Measurements from ENCODE around the gene PHF2.

PHF2 gene

DNA sequence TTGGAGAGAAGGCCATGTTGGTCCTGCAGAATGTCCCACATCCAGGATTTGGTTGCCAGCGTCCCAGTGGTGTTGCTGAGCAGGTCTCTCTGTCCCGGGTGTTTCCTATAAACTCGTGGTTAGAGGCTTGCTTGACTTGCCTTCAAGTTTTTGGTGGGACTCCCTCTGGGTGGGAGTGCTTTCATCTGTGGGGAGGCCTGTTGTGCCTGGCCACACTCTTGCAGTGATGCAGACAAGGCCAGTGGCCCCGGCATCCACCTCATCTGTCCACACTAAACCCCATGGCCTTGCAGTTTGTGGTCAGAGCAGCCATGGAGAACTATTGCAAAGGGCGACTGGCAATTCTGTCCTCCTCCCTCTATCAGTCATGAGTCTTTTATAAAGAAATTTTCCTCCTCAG lies 71.8 kb downstream of the PHF2 start:
- TF ChIP-seq, protein P1, sequence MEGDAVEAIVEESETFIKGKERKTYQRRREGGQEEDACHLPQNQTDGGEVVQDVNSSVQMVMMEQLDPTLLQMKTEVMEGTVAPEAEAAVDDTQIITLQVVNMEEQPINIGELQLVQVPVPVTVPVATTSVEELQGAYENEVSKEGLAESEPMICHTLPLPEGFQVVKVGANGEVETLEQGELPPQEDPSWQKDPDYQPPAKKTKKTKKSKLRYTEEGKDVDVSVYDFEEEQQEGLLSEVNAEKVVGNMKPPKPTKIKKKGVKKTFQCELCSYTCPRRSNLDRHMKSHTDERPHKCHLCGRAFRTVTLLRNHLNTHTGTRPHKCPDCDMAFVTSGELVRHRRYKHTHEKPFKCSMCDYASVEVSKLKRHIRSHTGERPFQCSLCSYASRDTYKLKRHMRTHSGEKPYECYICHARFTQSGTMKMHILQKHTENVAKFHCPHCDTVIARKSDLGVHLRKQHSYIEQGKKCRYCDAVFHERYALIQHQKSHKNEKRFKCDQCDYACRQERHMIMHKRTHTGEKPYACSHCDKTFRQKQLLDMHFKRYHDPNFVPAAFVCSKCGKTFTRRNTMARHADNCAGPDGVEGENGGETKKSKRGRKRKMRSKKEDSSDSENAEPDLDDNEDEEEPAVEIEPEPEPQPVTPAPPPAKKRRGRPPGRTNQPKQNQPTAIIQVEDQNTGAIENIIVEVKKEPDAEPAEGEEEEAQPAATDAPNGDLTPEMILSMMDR (IDR thresholded peaks at IDR 0.05; ENCODE audit: insufficient read depth, low read depth, low read length, missing control alignments): no peak
- DNase-seq (ENCODE audit: low read depth): no peak
- H3K4me3 ChIP-seq (ENCODE audit: low read depth, low read length): no peak overlapping the region

DNA sequence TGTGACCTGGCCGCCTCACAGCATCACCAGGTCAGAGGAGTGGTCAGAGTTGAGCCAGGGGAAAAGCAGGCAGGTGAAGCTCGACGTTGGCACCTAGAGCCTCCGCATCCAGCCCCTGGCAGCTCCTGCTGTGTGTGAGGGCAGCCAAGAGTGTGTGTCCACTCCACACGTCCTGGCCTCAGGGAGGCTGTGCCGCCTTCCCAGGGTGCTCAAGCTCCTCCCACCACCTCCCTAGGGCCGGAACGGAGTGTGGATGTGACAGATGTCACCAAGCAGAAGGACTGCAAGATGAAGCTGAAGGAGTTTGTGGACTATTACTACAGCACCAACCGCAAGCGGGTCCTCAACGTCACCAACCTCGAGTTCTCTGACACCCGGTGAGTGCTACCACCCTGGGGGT lies 72.5 kb downstream of the PHF2 start:
- no peak overlapping the region for H3K4me3 ChIP-seq (ENCODE audit: low read depth, low read length)
- TF ChIP-seq, protein P1 (IDR thresholded peaks at IDR 0.05; ENCODE audit: insufficient read depth, low read depth, low read length, missing control alignments): no peak
- DNase-seq (ENCODE audit: low read depth): no peak

DNA sequence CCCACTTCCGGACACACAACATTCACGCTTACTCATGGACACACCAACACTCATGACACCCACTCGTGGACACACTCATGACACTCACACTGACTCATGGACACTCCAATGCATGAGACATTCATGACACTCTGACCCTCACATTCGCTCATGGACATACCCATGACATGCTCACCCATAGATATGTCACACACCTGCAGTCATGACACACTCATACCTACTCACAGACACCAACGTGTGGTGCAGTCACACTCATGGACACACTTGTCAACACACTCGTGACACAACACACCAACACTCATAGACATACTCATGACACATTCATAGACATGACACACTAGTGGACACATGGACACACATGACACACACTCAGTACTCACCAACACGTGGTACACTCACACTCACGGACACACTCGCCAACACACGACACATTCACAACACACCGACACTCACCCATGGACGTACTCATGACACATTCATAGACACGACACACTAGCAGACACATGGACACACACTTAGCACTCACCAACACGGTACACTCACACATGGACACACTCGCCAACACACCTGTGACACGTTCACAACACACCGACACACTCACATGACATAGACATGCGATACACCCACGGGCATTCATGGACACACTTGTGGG lies 73.4 kb downstream of the PHF2 start:
- no peak overlapping the region for H3K4me3 ChIP-seq (ENCODE audit: low read depth, low read length)
- TF ChIP-seq, protein P1 (IDR thresholded peaks at IDR 0.05; ENCODE audit: insufficient read depth, low read depth, low read length, missing control alignments): no peak
- DNase-seq (ENCODE audit: low read depth): no peak

DNA sequence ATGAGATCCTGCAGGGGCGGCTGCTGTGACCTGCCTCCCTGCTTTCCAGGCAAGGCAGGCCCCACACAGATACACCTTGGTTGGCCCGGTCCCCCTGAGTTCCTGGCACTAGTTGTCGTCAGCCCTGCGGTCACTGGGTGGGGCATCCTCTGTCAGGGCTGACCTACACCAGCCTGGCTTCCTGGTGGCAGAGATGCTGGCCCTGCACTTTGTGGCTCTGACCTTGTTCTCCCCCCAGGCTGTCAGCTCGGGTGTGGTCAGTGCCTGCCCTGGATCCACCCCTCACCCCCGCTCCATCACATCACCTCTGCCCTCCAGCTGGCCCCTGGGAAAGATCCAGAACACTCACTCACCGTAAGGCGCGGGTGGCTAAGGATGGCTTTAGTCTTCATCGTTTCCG lies 74.1 kb downstream of the PHF2 start:
- TF ChIP-seq, protein P1 (IDR thresholded peaks at IDR 0.05; ENCODE audit: insufficient read depth, low read depth, low read length, missing control alignments): no peak
- DNase-seq (ENCODE audit: low read depth): no peak
- H3K4me3 ChIP-seq (ENCODE audit: low read depth, low read length): no peak overlapping the region

DNA sequence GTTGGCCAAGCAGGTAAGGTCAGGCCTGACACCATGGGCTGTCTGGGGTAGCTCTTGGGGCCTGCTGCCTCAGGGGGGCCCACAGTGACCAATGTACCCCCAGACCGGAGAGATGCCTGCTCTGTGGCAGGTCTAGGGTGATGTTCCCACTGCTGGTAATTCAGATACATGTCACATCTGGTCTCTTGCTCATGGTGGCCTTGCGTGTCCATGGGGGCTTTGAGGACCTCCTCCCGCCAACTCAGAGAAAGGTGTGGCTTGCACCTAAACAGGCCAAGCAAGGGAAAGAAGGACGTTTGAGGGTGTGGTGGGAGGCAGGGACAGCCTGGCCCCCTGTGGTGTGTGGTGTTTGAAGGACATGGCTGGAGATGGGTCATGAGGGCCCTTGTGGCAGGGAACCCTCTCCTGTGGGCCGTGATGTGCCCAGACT lies 75.2 kb downstream of the PHF2 start:
- no peak overlapping the region for H3K4me3 ChIP-seq (ENCODE audit: low read depth, low read length)
- TF ChIP-seq, protein P1 (IDR thresholded peaks at IDR 0.05; ENCODE audit: insufficient read depth, low read depth, low read length, missing control alignments): no peak
- no peak for DNase-seq (ENCODE audit: low read depth)

DNA sequence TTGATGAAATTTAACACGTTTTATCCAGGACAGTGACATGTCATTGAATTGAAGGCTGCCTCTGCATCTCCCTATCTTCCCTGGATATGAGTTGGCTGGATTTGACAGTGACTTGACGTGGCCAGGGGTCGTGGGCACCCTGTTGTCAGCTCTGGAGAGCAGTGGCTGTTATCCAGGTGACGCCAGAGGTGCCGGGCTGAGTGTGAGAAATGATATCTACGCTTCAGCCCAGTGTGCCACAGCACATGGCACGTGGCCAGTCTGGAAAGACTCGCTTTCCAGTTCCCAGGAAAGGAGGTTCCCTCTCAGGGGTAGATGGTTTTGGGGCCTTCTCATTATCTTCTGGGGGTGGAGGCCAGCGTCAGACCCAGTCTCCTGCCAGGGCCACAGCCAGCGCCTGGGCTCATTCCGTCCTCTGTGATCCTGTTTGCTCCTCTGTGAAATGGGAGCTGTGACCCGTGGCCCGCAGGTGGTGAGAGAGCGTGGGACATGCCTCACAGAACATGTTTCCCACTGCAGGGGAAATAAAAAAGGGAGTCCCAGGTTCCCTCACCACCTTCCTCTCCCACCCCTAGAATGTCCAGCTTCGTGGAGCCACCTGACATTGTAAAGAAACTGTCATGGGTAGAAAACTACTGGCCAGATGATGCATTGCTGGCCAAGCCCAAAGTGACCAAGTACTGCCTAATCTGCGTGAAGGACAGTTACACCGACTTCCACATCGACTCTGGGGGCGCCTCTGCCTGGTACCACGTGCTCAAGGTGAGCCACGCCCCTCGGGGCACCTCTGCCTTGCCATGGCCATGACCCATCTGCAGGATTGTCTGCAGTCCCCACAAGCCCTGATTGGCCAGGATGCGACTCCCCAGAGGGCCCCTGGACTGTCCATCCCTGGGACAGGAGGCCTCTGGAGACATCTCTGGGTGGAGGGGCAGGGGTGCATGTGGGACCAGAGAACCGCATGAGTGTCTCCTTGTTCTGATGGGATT lies 76.5 kb downstream of the PHF2 start:
- TF ChIP-seq, protein P1 (IDR thresholded peaks at IDR 0.05; ENCODE audit: insufficient read depth, low read depth, low read length, missing control alignments): no peak
- no peak for DNase-seq (ENCODE audit: low read depth)
- H3K4me3 ChIP-seq (ENCODE audit: low read depth, low read length): no peak overlapping the region
